GM12878 (cell line): ENCODE data around the gene DGKB.

ENCODE experiments used
- ATF2 ChIP-seq: IDR thresholded peaks from 2 replicates; pipeline ENCODE4 v1.6.1; 2012; ENCODE audit warnings: low read length, inconsistent platforms
- ATF3 ChIP-seq: IDR thresholded peaks from 2 replicates; pipeline ENCODE4 v1.6.1; 2011; ENCODE audit warnings: low read depth, mild to moderate bottlenecking, low read length, moderate library complexity, borderline replicate concordance; ENCODE audit errors: extremely low read depth
- CBX5 ChIP-seq: sonication (generic); IDR thresholded peaks from 2 replicates; pipeline ENCODE4 v1.6.1; 2016; ENCODE audit warnings: low read depth, moderate library complexity, mild to moderate bottlenecking, inconsistent platforms
- CTCF ChIP-seq, 3 experiments: IDR thresholded peaks in 2 of 3; conservative IDR thresholded peaks in 1 of 3; 2 replicates each; pipeline ENCODE4 v1.5.1; 2011; ENCODE audit warnings: low read depth in 3 of 3, low read length in 3 of 3, mild to moderate bottlenecking in 3 of 3, control low read depth in 2 of 3, moderate library complexity in 2 of 3, inconsistent platforms in 1 of 3, mixed read lengths in 1 of 3; ENCODE audit not compliant: control insufficient read depth in 2 of 3, insufficient read depth in 1 of 3; ENCODE audit errors: extremely low read depth in 1 of 3
- ELK1 ChIP-seq: IDR thresholded peaks from 2 replicates; pipeline ENCODE4 v1.6.1; 2012; ENCODE audit warnings: low read depth, low read length, improper control_type of control experiment
- EP300 ChIP-seq, 2 experiments: fragments of 150-350 bp in 1 of 2; IDR thresholded peaks; 2 replicates each; pipeline ENCODE4 v1.6.1; 2011 to 2012; ENCODE audit warnings: low read depth in 2 of 2, low read length in 2 of 2, borderline replicate concordance in 1 of 2, improper control_type of control experiment in 1 of 2, inconsistent platforms in 1 of 2; ENCODE audit not compliant: control insufficient read depth in 1 of 2
- GABPA ChIP-seq: IDR thresholded peaks from 2 replicates; pipeline ENCODE4 v1.6.1; 2014; ENCODE audit warnings: antibody characterized with exemption, low read depth, mild to moderate bottlenecking, inconsistent platforms
- JUND ChIP-seq: IDR thresholded peaks from 2 replicates; pipeline ENCODE4 v1.6.1; 2012; ENCODE audit warnings: low read depth, mild to moderate bottlenecking, low read length, improper control_type of control experiment, moderate library complexity
- MEF2A ChIP-seq: IDR thresholded peaks from 2 replicates; pipeline ENCODE4 v1.6.1; 2011; ENCODE audit warnings: low read depth, mild to moderate bottlenecking, low read length, moderate library complexity; ENCODE audit not compliant: insufficient read depth
- POLR2A ChIP-seq: IDR thresholded peaks from 2 replicates; pipeline ENCODE4 v1.6.1; 2011; ENCODE audit warnings: low read depth, mild to moderate bottlenecking, low read length
- REST ChIP-seq: IDR thresholded peaks from 2 replicates; pipeline ENCODE4 v1.6.1; 2012; ENCODE audit warnings: mild to moderate bottlenecking, low read depth, low read length
- TCF12 ChIP-seq: IDR thresholded peaks from 2 replicates; pipeline ENCODE4 v1.6.1; 2011; ENCODE audit warnings: low read depth, mild to moderate bottlenecking, low read length
- ZBTB33 ChIP-seq: fragments of 450-650 bp; IDR thresholded peaks from 2 replicates; pipeline ENCODE4 v1.6.1; 2017; ENCODE audit warnings: mild to moderate bottlenecking
- ZNF24 ChIP-seq: fragments of 450-650 bp; IDR thresholded peaks from 2 replicates; pipeline ENCODE4 v1.6.1; 2017; ENCODE audit warnings: antibody characterized with exemption, mild to moderate bottlenecking

GRCh38 chr7:14836571-14837189 lies 65.9 kb downstream of the DGKB start:
- TF ChIP-seq REST (no peak), ATF2 (no peak), TCF12 (no peak), JUND (no peak), CBX5 (no peak), ELK1 (no peak), CTCF (IDR thresholded peaks at IDR 0.05 in 2 of 3, conservative IDR thresholded peaks at IDR 0.05 in 1 of 3; ENCODE audit: control insufficient read depth in 2 of 3, extremely low read depth in 1 of 3, insufficient read depth in 1 of 3, low read depth in 3 of 3, low read length in 3 of 3) (no peak), ZBTB33 (no peak), ZNF24 (no peak), POLR2A (no peak), MEF2A (no peak), GABPA (no peak), EP300 (IDR thresholded peaks at IDR 0.05; ENCODE audit: borderline replicate concordance in 1 of 2, control insufficient read depth in 1 of 2, low read depth in 2 of 2, low read length in 2 of 2) (no peak), ATF3 (no peak)
